Caki2 (cell line): Measurements from ENCODE around the gene PLXNB1. TPM values are rescaled to one million over a fixed set of nuclear protein-coding genes. Genes with fewer than 3 reads are reported as not detected.

Experiments used
- DNase-seq: peaks from one replicate; pipeline ENCODE4 v3.0.0-alpha.2; 2015; ENCODE audit warnings: low read depth
- in situ Hi-C: cut with HindIII; loops from 2 replicates; pipeline ENCODE4 v1.10.0; 2016; ENCODE audit warnings: low sequenced_read_pairs, low pct_unique_long_range_greater_than_20kb, mixed read lengths
- total RNA-seq: library from RNA; depleted of rRNA; stranded (reverse); fragments of >200 nt; shearing (Covaris generic); gene quantifications from 2 replicates; pipeline ENCODE4 v1.2.3, GENCODE V29; 2014; ENCODE audit warnings: low replicate concordance

PLXNB1 gene
- total RNA-seq, 1 experiment from 2014 or later: 24.8 TPM

DNA sequence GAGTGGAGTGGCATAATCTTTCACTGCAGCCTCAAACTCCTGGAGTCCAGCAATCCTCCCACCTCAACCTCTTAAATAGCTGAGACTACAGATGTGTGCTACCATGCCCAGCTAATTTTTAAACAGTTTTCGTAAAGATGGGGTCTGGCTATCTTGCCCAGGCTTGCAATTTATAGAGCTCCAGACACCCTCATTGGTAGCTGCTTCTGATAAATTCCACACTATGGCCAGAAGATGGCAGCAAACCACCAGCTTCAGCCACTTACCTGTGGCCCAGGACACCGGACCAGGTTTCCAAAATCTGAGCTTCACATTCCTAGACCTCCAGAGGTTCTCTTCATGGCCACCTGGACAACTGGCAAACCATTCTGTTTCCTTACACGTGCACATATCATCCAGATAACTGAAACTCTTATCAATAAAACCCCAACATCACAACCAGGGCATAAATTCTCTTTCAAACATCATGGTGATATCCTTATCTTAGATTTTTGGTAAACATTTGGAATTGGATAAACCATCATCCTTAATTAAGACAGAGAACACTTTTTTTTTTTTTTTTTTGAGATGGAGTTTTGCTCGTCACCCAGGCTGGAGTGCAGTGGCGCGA is 29.0 kb downstream of the PLXNB1 start:
- in situ Hi-C loops: no loop called here

DNA sequence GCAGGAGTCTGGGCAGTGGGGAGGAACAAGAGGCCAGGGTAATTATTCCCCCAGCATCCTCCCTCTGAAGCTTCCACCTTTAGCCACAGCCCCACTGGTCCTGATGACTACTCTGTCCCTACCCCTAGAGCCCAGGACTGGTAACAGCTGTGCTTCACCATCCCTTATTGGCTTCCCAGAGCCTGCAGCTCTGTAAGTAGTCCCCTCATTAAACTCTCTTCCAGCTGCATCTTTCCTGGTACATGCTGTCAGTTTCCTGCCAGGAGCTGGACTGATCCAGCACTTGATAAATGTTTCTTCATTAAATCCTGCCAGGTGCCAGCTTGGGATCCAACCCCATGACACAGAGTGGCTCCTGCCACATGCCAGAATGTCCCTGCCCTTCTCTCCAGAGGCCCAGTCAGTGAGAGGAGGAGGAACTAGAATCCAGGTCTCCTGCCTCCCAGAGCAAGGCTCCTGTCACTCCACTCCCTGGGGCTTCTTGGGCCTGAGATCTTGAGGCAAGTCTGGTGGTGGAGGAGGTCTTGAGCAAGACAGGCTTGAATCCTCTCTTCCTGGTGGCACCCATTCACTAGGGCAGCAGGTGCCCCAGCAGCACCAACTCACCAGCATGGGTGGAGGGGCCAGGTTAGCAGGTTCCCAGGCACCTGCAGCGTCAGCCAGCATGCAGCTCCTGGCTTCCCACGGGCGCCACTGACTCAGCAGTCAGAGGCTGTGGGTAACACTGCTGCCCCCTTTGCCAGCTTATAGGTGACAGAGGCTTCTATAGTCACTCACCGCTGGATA is 30.3 kb downstream of the PLXNB1 start:
- in situ Hi-C loops: no loop called here
- DNase-seq: peak; percentile 10

More for the DNA sequence above, 29.0 kb downstream of the PLXNB1 start:
- DNase-seq: peak; percentile 29

- in situ Hi-C loops: no loop called here
- no peak for DNase-seq
Observed at GRCh38 chr3:48398701-48399386, 31.0 kb downstream of the PLXNB1 start.

DNA sequence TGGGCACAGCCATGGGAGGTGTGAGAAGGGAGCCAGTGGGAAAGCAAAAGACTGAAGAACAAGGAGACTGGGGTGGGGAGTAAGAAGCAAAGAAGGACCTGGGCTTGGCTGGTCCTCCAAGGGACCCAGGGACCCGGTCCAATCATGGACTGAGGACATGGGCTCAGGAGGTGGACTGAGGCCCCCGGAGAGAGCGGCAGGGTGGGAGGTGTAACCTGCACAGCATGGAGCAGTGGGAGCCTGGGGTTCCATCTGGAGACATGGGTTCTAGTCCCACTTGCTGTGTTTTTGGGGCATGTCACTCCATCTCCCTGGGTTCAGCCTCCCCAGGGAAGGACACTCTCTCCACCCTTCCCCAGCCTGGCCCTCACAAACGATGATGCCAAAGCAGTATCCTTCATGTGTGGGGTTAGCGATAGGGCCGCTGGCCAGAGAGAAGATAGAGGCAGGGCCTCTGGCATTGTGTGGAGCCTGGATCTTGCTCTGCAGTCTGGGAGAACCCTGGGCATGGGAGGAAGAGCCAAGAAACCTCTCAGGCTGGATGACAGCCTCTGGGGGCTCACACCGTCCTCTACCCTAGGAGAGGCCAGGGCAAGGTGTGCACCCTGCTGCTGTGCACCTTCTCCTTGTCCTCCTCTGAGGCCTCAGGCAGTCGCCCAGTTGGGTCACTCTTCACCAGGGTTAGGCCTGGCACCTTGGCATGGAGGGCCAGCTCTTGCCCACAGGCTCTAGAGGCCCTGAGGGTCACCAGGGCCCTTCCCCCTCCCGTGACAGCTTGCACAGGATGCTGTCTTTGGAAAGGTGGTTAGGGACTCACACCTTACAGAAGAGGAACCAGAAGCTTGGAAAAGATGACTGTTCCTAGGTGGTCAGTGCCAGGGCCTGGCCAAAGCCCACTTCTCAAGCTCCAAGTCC is 31.9 kb downstream of the PLXNB1 start:
- in situ Hi-C loops: no loop called here
- no peak for DNase-seq

DNA sequence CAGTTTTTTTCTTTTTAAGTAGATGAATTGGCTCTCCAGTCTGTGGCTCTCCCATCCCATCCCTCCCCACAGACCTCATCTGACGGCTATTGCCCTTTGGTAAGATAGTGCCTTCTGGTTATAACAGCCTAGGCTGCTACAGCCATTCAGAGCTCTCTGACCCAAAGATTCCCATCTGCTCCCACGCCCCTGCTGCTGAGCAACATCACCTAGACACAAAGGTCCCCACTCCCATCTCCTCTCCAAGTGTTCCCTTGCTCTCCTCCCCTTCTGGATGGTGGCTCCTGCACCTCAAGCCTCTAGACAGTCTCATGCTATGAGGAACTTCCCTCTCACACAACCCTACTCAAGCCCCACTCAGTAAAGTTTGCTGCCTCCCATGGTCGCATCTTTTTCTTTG is 34.2 kb downstream of the PLXNB1 start:
- in situ Hi-C loops: no loop called here
- DNase-seq: no peak

GRCh38 chr3:48394391-48394790 is 35.5 kb downstream of the PLXNB1 start:
- DNase-seq: no peak
- in situ Hi-C loops: no loop called here

DNA sequence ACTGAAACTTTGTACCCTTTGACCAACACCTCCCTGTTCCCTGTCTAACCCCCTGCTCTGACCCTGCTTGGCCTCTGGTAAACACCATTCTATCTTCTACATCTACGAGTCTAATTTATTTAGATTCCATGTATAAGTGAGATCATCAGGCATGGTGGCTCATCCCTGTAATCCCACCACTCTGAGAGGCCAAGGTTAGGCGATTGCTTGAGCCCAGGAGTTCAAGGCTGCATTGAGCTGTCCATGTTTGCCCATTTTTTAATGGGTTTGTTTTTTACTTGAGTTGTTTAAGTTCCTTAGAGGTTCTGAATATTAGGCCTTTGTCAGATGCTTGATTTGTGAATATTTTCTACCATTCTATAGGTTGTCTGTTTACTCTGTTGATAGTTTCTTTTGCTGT is 40.9 kb downstream of the PLXNB1 start:
- no peak for DNase-seq
- in situ Hi-C loops: no loop called here

GRCh38 chr3:48387634-48388033 is 42.3 kb downstream of the PLXNB1 start:
- in situ Hi-C loops: no loop called here
- DNase-seq: no peak

DNA sequence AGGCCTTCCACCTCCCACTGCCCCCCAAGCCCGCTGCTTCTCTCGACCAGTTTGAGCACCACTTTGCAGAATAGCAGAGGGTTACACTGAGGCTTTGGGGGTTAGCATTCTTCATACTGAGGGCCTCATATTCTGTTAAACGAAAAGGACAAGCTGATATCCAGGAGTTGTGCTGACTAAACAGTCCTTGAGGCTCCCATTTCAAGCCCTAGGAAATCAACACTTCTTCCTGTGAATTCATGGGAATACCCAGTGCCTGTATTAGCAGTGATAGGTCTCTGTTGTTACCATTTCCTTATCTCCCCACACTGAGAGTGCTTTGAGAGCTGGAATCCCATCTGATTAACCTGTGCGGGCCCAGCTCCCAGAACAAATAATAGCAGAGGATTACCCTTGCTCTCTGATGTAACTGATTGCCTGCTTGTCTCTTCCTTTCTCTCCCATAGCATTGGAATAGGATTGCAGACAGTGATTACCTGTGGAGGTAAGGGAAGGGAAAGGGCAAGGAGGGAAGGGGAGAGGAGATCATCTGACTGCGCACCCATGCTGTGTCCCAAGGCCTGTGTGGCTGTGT is 56.9 kb downstream of the PLXNB1 start:
- in situ Hi-C loops: no loop called here
- DNase-seq: no peak

DNA sequence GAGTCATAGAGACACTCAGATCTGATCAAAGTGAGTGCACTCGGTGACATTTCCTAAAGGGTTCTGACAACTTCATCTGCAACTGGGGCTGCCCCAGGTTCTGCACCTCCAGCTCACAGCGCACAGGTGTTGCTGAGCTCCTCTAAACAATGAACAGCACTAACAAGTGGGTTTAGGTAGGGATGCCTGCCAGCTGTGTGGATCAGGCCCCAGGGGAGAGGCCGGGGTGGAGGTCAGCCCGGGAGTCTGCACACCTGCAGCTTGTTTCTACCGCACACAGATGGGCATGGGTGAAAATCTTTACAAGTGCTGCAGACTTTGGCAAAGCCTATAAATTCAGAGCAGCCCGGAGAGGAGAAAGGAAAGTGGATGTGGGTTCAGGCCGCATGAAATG is 57.5 kb downstream of the PLXNB1 start:
- DNase-seq: no peak
- in situ Hi-C loops: no loop called here

DNA sequence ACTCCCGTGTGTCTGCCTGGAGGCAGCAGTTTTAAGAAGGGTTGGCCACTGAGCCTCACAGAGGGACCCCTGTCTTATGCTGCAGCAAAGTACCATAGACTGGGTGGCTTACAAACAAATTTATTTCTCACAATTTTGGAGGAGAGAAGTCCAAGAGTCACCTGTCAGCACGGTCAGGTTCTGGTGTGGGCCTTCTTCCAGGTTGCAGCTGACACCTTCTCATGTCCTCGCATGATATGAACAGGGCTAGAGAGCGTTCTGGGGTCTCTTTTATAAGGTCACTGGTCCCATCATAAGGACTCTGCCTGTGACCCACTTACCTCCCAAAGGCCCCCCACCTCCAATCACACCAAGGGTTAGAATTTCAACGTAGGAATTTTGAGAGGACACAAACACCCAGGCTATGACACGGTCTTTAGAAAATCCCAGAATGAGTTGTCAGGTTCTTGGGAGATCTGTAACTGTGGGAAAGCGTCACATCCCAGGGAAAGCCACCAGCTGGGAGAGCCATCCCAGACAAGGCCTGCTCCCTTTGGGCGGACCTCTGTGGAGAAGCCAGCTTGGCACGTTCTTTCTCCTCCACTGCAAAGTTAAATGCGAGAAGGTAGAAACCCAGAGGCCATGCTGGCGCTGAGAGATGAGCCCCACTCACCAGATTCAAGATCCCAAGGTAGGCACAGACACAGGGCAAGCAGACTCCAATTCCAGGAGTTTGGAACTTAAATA is 58.1 kb downstream of the PLXNB1 start, which contains the start of gene FBXW12:
TSS of gene FBXW12 (plus strand) at position 569 of the 726 bp plus-strand sequence. CDS start 549 bp downstream, outside the sequence.
- in situ Hi-C loops: no loop called here
- DNase-seq: no peak

DNA sequence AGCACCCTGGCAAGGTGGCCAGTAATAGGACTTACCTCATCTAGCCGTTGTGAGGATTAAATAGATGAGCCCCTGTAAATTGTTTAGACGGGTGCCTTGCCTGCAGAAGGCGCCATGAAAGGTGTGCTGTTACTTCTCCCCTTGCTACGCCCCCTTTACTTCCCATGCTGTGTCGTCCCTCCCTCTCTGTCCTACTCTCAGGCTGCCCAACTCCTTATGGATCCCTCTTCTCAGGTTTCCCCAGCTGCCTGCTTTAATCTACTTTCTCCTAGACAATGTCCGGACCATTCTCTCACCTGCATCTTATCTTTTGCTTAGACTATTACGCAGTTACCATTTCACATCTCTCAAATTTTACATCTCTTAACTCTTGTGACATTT is 59.6 kb downstream of the PLXNB1 start:
- no peak for DNase-seq
- in situ Hi-C loops: no loop called here

- no peak for DNase-seq
- in situ Hi-C loops: no loop called here
Observed at GRCh38 chr3:48369693-48370332, 60.1 kb downstream of the PLXNB1 start.

GRCh38 chr3:48367201-48367600 is 62.7 kb downstream of the PLXNB1 start:
- no peak for DNase-seq
- in situ Hi-C loops: no loop called here

DNA sequence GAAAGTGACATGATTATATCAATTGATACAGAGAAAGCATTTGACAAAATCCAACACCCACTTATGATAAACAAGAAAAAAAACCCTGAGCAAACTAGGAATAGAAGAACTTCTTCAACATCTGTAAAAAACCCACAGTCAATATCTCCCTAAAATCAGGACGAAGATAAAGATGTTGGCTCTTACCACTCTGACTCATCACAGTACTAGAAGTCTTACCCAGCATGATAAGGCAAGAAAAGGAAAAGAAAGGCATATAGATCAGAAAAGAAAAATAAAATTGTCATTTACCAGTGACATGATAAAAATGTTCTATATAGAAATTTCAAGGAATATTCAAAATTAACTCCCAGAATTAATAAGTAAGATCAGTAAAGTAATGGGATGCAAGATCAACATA is 65.0 kb downstream of the PLXNB1 start:
- no peak for DNase-seq
- in situ Hi-C loops: no loop called here

GRCh38 chr3:48361928-48362327 is 68.0 kb downstream of the PLXNB1 start:
- DNase-seq: no peak
- in situ Hi-C loops: no loop called here

GRCh38 chr3:48356419-48356818 is 73.5 kb downstream of the PLXNB1 start:
- no peak for DNase-seq
- in situ Hi-C loops: no loop called here
